Measurements from ENCODE around the gene MT1B. TPM values are rescaled to one million over a fixed set of nuclear protein-coding genes. Genes with fewer than 3 reads are reported as not detected.
"Not testable (repeated sequence)": the region's sequence is repeated elsewhere in the genome, so short reads cannot be mapped to it uniquely, and the experiment has no call there.

The MT1B gene
- total RNA-seq, 2 donors from 2014 or later: not detected

DNA sequence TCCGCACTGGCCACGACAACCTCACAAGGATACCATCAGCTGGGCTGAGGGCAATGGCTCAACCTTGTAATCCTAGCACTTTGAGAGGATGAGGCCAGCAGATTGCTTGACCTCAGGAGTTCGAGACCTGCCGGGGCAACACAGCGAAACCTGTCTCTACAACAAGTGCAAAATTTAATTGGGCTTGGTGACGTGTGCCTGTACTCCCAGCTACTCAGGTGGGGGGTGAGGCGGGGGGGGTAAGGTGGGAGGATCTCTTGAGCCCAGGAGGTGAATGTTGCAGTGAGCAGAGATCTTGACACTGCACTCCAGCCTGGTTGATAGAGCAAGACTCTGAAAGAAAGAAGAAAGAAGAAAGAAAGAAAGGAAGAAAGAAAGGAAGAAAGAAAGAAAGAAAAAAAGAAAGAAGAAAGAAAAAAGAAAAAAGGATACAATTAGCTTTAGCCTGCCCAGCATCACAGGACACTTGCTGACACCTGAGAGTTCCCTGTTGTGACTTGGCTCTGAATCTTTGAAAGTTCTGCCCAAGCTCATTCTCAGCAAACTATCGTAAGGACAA lies 31.3 kb upstream of the MT1B start:
- TF ChIP-seq, protein P1, sequence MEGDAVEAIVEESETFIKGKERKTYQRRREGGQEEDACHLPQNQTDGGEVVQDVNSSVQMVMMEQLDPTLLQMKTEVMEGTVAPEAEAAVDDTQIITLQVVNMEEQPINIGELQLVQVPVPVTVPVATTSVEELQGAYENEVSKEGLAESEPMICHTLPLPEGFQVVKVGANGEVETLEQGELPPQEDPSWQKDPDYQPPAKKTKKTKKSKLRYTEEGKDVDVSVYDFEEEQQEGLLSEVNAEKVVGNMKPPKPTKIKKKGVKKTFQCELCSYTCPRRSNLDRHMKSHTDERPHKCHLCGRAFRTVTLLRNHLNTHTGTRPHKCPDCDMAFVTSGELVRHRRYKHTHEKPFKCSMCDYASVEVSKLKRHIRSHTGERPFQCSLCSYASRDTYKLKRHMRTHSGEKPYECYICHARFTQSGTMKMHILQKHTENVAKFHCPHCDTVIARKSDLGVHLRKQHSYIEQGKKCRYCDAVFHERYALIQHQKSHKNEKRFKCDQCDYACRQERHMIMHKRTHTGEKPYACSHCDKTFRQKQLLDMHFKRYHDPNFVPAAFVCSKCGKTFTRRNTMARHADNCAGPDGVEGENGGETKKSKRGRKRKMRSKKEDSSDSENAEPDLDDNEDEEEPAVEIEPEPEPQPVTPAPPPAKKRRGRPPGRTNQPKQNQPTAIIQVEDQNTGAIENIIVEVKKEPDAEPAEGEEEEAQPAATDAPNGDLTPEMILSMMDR (IDR thresholded peaks at IDR 0.05): no peak
- peaks cover 9% of the 10 kb centered on the region for H3K4me1 ChIP-seq
- no peaks in the 10 kb centered on the region for H3K36me3 ChIP-seq
- no peak overlapping the region for H3K4me3 ChIP-seq
- H3K27me3 ChIP-seq: no peaks in the 10 kb centered on the region
- no peak overlapping the region for H3K27ac ChIP-seq
- H3K9ac ChIP-seq (ENCODE audit: low read depth in 2 of 2, low read length in 2 of 2): no peak overlapping the region
- DNase-seq: no peak
- intact Hi-C loops (cut with DNase I): no loop called here
- no peaks in the 10 kb centered on the region for H3K9me3 ChIP-seq

DNA sequence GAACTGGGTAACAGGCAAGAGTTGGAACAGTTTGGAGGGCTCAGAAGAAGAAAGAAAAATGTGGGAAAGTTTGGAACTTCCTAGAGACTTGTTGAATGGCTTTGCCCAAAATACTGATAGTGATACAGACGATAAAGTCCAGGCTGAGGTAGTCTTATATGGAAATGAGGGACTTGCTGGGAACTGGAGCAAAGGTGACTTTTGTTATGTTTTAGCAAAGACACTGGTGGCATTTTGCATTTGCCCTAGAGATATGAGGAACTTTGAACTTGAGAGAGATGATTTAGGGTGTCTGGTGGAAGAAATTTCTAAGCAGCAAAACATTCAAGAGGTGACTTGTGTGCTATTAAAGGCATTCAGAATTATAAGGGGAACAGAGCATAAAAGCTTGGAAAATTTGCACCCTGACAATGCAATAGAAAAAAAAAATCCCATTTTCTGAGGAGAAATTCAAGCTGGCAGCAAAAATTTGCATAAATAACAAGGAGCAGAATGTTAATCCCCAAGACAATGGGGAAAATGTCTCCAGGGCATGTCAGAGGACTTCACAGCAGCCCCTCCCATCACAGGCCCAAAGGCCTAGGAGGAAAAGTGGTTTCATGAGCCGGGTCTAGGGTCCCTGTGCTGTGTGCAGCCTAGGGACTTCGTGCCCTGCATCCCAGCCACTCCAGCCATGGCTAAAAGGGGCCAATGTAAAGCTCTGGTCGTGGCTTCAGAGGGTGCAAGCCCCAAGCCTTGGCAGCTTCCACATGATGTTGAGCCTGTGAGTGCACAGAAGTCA lies 29.8 kb upstream of the MT1B start:
- H3K4me3 ChIP-seq; H3K36me3 ChIP-seq; DNase-seq; H3K9me3 ChIP-seq; H3K27me3 ChIP-seq; intact Hi-C loops (cut with DNase I); H3K27ac ChIP-seq; H3K4me1 ChIP-seq; H3K9ac ChIP-seq (ENCODE audit: low read depth in 2 of 2, low read length in 2 of 2): not testable (repeated sequence)

DNA sequence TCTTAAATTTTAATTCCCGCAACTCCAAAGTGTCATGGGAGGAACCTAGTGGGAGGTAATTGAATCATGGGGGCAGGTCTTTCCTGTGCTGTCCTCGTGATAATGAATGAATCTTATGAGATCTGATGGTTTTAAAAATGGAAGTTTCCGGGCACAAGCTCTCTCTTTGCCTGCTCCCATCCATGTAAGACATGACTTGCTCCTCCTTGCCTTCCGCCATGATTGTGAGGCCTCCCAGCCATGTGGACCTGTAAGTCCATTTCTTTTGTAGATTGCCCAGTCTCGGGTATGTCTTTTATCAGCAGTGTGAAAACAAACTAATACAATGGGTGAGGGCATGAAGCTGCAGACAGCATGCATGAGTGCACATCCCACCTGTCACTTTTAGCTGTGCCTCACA lies 28.5 kb upstream of the MT1B start:
- H3K4me3 ChIP-seq; H3K9ac ChIP-seq (ENCODE audit: low read depth in 2 of 2, low read length in 2 of 2); H3K4me1 ChIP-seq; H3K27ac ChIP-seq; H3K9me3 ChIP-seq; DNase-seq; intact Hi-C loops (cut with DNase I); H3K27me3 ChIP-seq; H3K36me3 ChIP-seq: not testable (repeated sequence)

- DNase-seq: no peak
- Histone ChIP-seq H3K9me3 (no peaks in the 10 kb centered on the region), H3K36me3 (no peaks in the 10 kb centered on the region), H3K27ac (no peak overlapping the region), H3K4me1 (peaks cover 3% of the 10 kb centered on the region), H3K4me3 (no peak overlapping the region), H3K27me3 (no peaks in the 10 kb centered on the region), H3K9ac (ENCODE audit: low read depth in 2 of 2, low read length in 2 of 2) (no peak overlapping the region)
- TF ChIP-seq, protein P1 (IDR thresholded peaks at IDR 0.05): no peak
- intact Hi-C loops (cut with DNase I): no loop called here
These were observed 28.0 kb upstream of the MT1B start for GRCh38 chr16:56623637-56624036.

GRCh38 chr16:56625140-56625942 lies 26.3 kb upstream of the MT1B start, which contains the start of gene MT1E:
Gene MT1E (plus strand): TSS chr16:56625781. CDS start chr16:56625852, 71 bp downstream.
- no peaks in the 10 kb centered on the region for H3K9me3 ChIP-seq
- H3K4me3 ChIP-seq: peak within 1 kb of the TSS; percentile 79
- peak within 1 kb of the TSS; percentile 86 for H3K27ac ChIP-seq
- intact Hi-C loops (cut with DNase I): no loop called here
- TF ChIP-seq, protein P1 (IDR thresholded peaks at IDR 0.05): no peak
- H3K36me3 ChIP-seq: no peaks in the 10 kb centered on the region
- no peaks in the 10 kb centered on the region for H3K27me3 ChIP-seq
- H3K9ac ChIP-seq (ENCODE audit: low read depth in 2 of 2, low read length in 2 of 2): peak within 1 kb of the TSS; percentile 89 to 100
- peak; percentile 76 for DNase-seq
- peaks cover 3% of the 10 kb centered on the region for H3K4me1 ChIP-seq

DNA sequence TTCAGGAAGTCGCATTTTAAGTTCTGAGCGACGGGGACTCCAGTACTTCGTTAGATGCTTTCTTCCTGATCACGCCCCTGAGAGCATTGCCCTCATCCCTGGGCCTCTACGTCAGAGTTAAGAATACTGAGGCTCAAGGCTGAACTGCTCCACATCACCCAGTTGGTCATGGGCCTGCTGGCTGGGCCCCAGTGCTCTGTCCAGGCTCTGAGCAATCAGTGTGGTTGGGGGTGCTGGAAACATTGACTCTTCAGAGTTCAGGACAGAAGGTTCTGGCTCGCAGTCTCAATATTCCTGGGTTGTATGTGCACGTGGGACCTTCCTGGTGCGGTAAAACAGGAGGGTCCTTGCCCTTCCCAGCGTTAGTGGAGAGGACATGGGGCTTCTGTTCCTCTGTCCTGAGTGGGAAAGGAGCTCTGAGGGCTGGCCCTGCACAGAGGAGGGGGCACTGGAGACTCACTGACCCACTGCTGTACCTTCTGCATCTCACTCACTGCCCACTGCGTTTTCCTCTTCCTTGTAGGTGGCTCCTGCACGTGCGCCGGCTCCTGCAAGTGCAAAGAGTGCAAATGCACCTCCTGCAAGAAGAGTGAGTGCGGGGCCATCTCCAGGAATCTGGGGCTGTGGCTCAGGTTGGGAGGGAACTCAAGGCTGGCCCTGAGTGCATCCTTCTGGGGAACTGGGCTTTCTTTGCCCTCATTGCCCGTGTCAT lies 25.6 kb upstream of the MT1B start:
- H3K9me3 ChIP-seq: no peaks in the 10 kb centered on the region
- peak overlapping the region; percentile 89 to 100 for H3K9ac ChIP-seq (ENCODE audit: low read depth in 2 of 2, low read length in 2 of 2)
- H3K36me3 ChIP-seq: no peaks in the 10 kb centered on the region
- DNase-seq: peak; percentile 66
- peak overlapping the region; percentile 86 for H3K27ac ChIP-seq
- intact Hi-C loops (cut with DNase I): no loop called here
- H3K4me3 ChIP-seq: peak overlapping the region; percentile 79
- H3K4me1 ChIP-seq: peaks cover 3% of the 10 kb centered on the region
- TF ChIP-seq, protein P1 (IDR thresholded peaks at IDR 0.05): no peak
- H3K27me3 ChIP-seq: no peaks in the 10 kb centered on the region
